Measurements from ENCODE around the gene TTC9B.
"Not testable (repeated sequence)": the region's sequence is repeated elsewhere in the genome, so short reads cannot be mapped to it uniquely, and the experiment has no call there.

Gene TTC9B

DNA sequence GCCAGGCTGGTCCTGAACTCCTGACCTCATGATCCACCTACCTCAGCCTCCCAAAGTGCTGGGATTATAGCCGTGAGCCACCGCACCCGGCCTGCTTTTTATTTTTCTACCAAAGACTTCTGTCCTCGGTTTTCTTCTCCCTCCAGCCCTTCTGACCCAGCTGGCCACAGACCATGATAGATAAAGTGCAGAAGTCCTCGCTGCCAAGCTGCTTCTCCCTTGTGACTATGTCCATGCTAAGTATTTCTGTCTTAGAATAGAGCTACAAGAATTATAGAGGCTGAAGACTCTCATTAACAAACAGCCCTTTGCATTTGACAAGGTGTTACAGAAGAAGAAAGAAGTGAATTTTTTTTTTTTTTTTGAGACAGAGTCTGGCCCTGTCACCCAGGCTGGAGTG is 42.4 kb downstream of the TTC9B start:
- DNase-seq (ENCODE audit: low spot score), result no peak
- no peak overlapping the region for H3K27ac ChIP-seq
- ChIA-PET CTCF (interaction anchor here (1.0 kb wide), 1 partner anchor 10 kb away, joined by 3 read pairs; no protein-coding TSS in a partner anchor), POLR2A (ENCODE audit: low non-redundant PET) (no interaction called here)
- TF ChIP-seq, protein P1, sequence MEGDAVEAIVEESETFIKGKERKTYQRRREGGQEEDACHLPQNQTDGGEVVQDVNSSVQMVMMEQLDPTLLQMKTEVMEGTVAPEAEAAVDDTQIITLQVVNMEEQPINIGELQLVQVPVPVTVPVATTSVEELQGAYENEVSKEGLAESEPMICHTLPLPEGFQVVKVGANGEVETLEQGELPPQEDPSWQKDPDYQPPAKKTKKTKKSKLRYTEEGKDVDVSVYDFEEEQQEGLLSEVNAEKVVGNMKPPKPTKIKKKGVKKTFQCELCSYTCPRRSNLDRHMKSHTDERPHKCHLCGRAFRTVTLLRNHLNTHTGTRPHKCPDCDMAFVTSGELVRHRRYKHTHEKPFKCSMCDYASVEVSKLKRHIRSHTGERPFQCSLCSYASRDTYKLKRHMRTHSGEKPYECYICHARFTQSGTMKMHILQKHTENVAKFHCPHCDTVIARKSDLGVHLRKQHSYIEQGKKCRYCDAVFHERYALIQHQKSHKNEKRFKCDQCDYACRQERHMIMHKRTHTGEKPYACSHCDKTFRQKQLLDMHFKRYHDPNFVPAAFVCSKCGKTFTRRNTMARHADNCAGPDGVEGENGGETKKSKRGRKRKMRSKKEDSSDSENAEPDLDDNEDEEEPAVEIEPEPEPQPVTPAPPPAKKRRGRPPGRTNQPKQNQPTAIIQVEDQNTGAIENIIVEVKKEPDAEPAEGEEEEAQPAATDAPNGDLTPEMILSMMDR (conservative IDR thresholded peaks at IDR 0.05; ENCODE audit: low read depth), result no peak

GRCh38 chr19:40174092-40174491 is 44.1 kb downstream of the TTC9B start:
- POLR2A ChIA-PET (ENCODE audit: low non-redundant PET), result no interaction called here

DNA sequence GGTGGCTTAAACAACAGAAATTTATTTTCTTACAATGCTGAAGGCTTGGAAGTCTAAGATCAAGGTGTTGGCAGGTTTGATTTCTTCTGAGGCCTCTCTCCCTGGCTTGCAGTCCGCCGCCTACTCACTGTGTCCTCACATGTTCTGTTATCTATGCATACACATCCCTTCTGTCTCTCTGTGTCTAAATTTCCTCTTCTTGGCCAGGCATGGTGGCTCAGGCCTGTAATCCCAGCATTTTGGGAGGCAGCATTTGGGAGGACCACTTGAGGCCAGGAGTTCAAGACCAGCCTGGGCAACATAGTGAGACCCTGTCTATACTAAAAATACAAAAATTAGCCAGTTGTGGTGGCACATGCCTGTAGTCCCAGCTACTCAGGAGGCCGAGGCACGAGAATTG is 46.9 kb downstream of the TTC9B start:
- DNase-seq (ENCODE audit: low spot score); POLR2A ChIA-PET (ENCODE audit: low non-redundant PET); CTCF ChIA-PET: not testable (repeated sequence)
- H3K27ac ChIP-seq, result peak overlapping the region; percentile 29; the same call in 1 of the 2 replicates

More at GRCh38 chr19:40174092-40174491, 44.1 kb downstream of the TTC9B start:
- TF ChIP-seq, protein P1 (conservative IDR thresholded peaks at IDR 0.05; ENCODE audit: low read depth), result no peak
- CTCF ChIA-PET, result no interaction called here
- no peak overlapping the region for H3K27ac ChIP-seq
- DNase-seq (ENCODE audit: low spot score), result no peak

- peak overlapping the region; percentile 29; the same call in 1 of the 2 replicates for H3K27ac ChIP-seq
- DNase-seq (ENCODE audit: low spot score); POLR2A ChIA-PET (ENCODE audit: low non-redundant PET): not testable (repeated sequence)
- CTCF ChIA-PET, result interaction anchor here (0.6 kb wide), 2 partner anchors 171 to 1604 kb away, joined by 3 to 4 read pairs; no protein-coding TSS in a partner anchor
These were observed 47.7 kb downstream of the TTC9B start for GRCh38 chr19:40170303-40170989.

DNA sequence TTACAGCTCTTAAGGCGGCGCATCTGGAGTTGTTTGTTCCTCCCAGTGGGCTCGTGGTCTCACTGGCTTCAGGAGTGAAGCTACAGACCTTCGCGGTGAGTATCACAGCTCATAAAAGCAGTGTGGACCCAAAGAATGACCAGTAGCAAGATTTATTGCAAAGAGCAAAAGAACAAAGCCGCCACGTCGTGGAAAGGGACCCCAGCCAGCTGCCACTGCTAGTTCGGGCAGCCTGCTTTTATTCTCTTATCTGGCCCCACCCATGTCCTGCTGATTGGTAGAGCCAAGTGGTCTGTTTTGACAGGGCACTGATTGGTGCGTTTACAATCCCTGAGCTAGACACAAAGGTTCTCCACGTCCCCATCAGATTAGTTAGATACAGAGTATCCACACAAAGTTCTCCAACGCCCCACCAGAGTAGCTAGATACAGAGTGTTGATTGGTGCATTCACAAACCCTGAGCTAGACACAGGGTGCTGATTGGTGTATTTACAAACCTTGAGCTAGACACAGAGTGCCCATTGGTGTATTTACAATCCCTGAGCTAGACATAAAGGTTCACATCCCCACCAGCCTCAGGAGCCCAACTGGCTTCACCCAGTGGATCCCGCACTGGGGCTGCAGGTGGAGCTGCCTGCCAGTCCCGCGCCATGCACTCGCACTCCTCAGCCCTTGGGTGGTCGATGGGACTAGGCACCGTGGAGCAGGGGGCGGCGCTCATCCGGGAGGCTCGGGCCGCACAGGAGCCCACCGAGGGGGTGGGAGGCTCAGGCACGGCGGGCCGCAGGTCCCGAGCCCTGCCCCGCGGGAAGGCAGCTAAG is 48.5 kb downstream of the TTC9B start:
- POLR2A ChIA-PET (ENCODE audit: low non-redundant PET); DNase-seq (ENCODE audit: low spot score); H3K27ac ChIP-seq: not testable (repeated sequence)
- CTCF ChIA-PET, result interaction anchor here (0.6 kb wide), 2 partner anchors 172 to 1605 kb away, joined by 3 to 4 read pairs; no protein-coding TSS in a partner anchor
